ENCODE measurements around the gene EEF1AKMT1. TPM values are rescaled to one million over a fixed set of nuclear protein-coding genes. Genes with fewer than 3 reads are reported as not detected.
"Not testable (repeated sequence)": the region's sequence is repeated elsewhere in the genome, so short reads cannot be mapped to it uniquely, and the experiment has no call there.

The EEF1AKMT1 gene
- total RNA-seq, 1 donor from 2014 or later = 11.9 TPM

DNA sequence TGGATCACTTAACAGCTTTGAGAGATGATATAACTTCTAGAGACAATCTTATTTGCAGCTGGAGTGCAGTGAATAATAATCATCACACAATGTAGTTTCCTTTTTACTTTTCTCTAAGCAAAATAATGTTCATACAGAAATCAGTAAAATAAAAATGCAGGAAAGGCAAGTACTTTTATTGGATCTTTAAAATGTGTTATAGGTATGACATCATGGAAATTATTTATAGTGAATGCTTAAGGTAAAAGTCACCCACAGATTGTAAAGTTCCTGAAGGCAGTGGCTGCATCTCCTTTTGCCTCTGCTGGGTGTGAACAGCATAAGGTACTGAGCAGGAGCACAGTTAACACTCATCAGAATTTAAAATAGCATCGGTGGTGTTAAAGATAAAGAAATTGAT lies 87.6 kb downstream of the EEF1AKMT1 start:
- Histone ChIP-seq H3K27me3 (ENCODE audit: control insufficient read depth, insufficient read depth, low read length) (no peaks in the 10 kb centered on the region), H3K36me3 (ENCODE audit: control insufficient read depth, insufficient read depth, low read length) (no peaks in the 10 kb centered on the region), H3K4me3 (ENCODE audit: low read depth, low read length) (no peak overlapping the region)
- TF ChIP-seq, protein P1, sequence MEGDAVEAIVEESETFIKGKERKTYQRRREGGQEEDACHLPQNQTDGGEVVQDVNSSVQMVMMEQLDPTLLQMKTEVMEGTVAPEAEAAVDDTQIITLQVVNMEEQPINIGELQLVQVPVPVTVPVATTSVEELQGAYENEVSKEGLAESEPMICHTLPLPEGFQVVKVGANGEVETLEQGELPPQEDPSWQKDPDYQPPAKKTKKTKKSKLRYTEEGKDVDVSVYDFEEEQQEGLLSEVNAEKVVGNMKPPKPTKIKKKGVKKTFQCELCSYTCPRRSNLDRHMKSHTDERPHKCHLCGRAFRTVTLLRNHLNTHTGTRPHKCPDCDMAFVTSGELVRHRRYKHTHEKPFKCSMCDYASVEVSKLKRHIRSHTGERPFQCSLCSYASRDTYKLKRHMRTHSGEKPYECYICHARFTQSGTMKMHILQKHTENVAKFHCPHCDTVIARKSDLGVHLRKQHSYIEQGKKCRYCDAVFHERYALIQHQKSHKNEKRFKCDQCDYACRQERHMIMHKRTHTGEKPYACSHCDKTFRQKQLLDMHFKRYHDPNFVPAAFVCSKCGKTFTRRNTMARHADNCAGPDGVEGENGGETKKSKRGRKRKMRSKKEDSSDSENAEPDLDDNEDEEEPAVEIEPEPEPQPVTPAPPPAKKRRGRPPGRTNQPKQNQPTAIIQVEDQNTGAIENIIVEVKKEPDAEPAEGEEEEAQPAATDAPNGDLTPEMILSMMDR (IDR thresholded peaks at IDR 0.05; ENCODE audit: insufficient read depth, low read length, poor library complexity, severe bottlenecking) = no peak
- no peak for DNase-seq (ENCODE audit: low read depth)

- DNase-seq (ENCODE audit: low read depth) = no peak
- TF ChIP-seq, protein P1 (IDR thresholded peaks at IDR 0.05; ENCODE audit: insufficient read depth, low read length, poor library complexity, severe bottlenecking) = no peak
- H3K27me3 ChIP-seq (ENCODE audit: control insufficient read depth, insufficient read depth, low read length) = no peaks in the 10 kb centered on the region
These were observed 88.7 kb downstream of the EEF1AKMT1 start for GRCh38 chr13:20685092-20685491.

GRCh38 chr13:20684546-20684945 lies 89.2 kb downstream of the EEF1AKMT1 start:
- Histone ChIP-seq H3K27me3 (ENCODE audit: control insufficient read depth, insufficient read depth, low read length) (no peaks in the 10 kb centered on the region), H3K4me3 (ENCODE audit: low read depth, low read length) (no peak overlapping the region), H3K36me3 (ENCODE audit: control insufficient read depth, insufficient read depth, low read length) (no peaks in the 10 kb centered on the region)
- DNase-seq (ENCODE audit: low read depth) = no peak
- TF ChIP-seq, protein P1 (IDR thresholded peaks at IDR 0.05; ENCODE audit: insufficient read depth, low read length, poor library complexity, severe bottlenecking) = no peak

More at GRCh38 chr13:20685092-20685491, 88.7 kb downstream of the EEF1AKMT1 start:
- Histone ChIP-seq H3K36me3 (ENCODE audit: control insufficient read depth, insufficient read depth, low read length) (no peaks in the 10 kb centered on the region), H3K4me3 (ENCODE audit: low read depth, low read length) (no peak overlapping the region)

- Histone ChIP-seq H3K36me3 (ENCODE audit: control insufficient read depth, insufficient read depth, low read length) (no peaks in the 10 kb centered on the region), H3K4me3 (ENCODE audit: low read depth, low read length) (no peak overlapping the region), H3K27me3 (ENCODE audit: control insufficient read depth, insufficient read depth, low read length) (no peaks in the 10 kb centered on the region)
- DNase-seq (ENCODE audit: low read depth) = no peak
- TF ChIP-seq, protein P1 (IDR thresholded peaks at IDR 0.05; ENCODE audit: insufficient read depth, low read length, poor library complexity, severe bottlenecking) = no peak
These were observed 89.7 kb downstream of the EEF1AKMT1 start for GRCh38 chr13:20684041-20684440.

DNA sequence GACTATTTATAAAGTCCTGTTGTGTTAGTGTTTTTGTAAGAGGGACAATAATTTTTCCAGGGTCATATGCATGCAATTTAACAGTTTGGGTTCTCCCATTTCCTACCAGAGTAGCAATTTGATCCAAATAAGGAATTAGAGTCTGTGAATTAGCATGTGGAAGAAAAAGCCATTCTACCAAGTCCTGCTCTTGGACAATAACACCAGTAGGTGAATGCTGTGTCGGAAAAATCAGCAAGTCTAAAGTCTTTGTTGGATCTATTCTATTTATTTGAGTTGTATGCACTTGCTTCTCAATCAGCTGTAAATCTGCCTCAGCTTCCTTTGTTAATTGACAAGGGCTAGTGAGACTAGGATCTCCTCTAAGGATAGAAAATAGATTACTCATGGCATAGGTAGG lies 91.7 kb downstream of the EEF1AKMT1 start:
- Histone ChIP-seq H3K36me3 (ENCODE audit: control insufficient read depth, insufficient read depth, low read length) (no peaks in the 10 kb centered on the region), H3K27me3 (ENCODE audit: control insufficient read depth, insufficient read depth, low read length) (no peaks in the 10 kb centered on the region), H3K4me3 (ENCODE audit: low read depth, low read length) (no peak overlapping the region)
- no peak for DNase-seq (ENCODE audit: low read depth)
- TF ChIP-seq, protein P1 (IDR thresholded peaks at IDR 0.05; ENCODE audit: insufficient read depth, low read length, poor library complexity, severe bottlenecking) = no peak

- not testable (repeated sequence) for H3K4me3 ChIP-seq (ENCODE audit: low read depth, low read length); DNase-seq (ENCODE audit: low read depth); H3K36me3 ChIP-seq (ENCODE audit: control insufficient read depth, insufficient read depth, low read length); H3K27me3 ChIP-seq (ENCODE audit: control insufficient read depth, insufficient read depth, low read length)
These were observed 92.3 kb downstream of the EEF1AKMT1 start for GRCh38 chr13:20681481-20681880.

Data from kidney epithelial cell (primary cell).